A549 (cell line): ENCODE data around the gene DDIT4L. TPM values are rescaled to one million over a fixed set of nuclear protein-coding genes. Genes with fewer than 3 reads are reported as not detected.

Experiments
- ATAC-seq, 2 experiments: fragments of 200-7000 bp in 1 of 2; fragments of >200 bp in 1 of 2; cut with Nextera tagmentation in 1 of 2; cut with Tn5 transposase in 1 of 2; 3 replicates each; pipeline versions ENCODE4 v1.8.0 to v1.9.1; 2018 to 2020; ENCODE audit warnings: mild to moderate bottlenecking in 1 of 2, moderate library complexity in 1 of 2
- CTCF ChIA-PET: fragments of 300-600 bp; sonication (Branson Sonifier 250); formaldehyde crosslinking; extraction: SDS; loops from one replicate; lab custom pipeline; 2021; ENCODE audit warnings: antibody characterized with exemption, inconsistent platforms; lab: Yijun Ruan, JAX
- POLR2A ChIA-PET: fragments of 350-600 bp; formaldehyde crosslinking; extraction: SDS; loops from one replicate; lab custom pipeline; 2021; ENCODE audit warnings: antibody characterized with exemption, inconsistent platforms; lab: Yijun Ruan, JAX
- DNase-seq, 2 experiments: peaks; one replicate each; pipeline versions ENCODE4 v3.0.0 to v3.0.0-alpha.2; 2011 to 2016; ENCODE audit warnings: low read depth in 1 of 2, low spot score in 1 of 2
- FAIRE-seq: peaks from 2 replicates; lab custom pipeline; 2011; peaks lifted over from hg19 to GRCh38; lab: Jason Lieb, UNC
- H3K27ac ChIP-seq, 2 experiments: fragments of >200 bp; sonication (Bioruptor Twin); formaldehyde crosslinking; 3 replicates each; pipeline ENCODE4 v1.5.1; 2016 to 2017
- H3K4me1 ChIP-seq: fragments of >200 bp; sonication (Bioruptor Twin); formaldehyde crosslinking; 3 replicates; pipeline ENCODE4 v1.6.1; 2016
- H3K4me2 ChIP-seq: fragments of >200 bp; sonication (Bioruptor Twin); formaldehyde crosslinking; 3 replicates; pipeline ENCODE4 v1.6.1; 2016
- H3K4me3 ChIP-seq: fragments of >200 bp; sonication (Bioruptor Twin); formaldehyde crosslinking; 3 replicates; pipeline ENCODE4 v1.5.1; 2016
- H3K9me3 ChIP-seq: fragments of >200 bp; sonication (Bioruptor Twin); formaldehyde crosslinking; 3 replicates; pipeline ENCODE4 v1.6.1; 2016
- BHLHE40 ChIP-seq: IDR thresholded peaks from 2 replicates; pipeline ENCODE4 v1.6.1; 2012; ENCODE audit warnings: low read depth, low read length, inconsistent platforms
- CHD2 ChIP-seq: fragments of 150-350 bp; IDR thresholded peaks from 2 replicates; pipeline ENCODE4 v1.6.1; 2014; ENCODE audit warnings: low read length; ENCODE audit not compliant: partially characterized antibody
- ESRRA ChIP-seq: fragments of 150-350 bp; IDR thresholded peaks from 2 replicates; pipeline ENCODE4 v1.6.1; 2014; ENCODE audit warnings: mild to moderate bottlenecking, low read length, borderline replicate concordance
- FOSB ChIP-seq: fragments of 250-450 bp; sonication (Bioruptor Pico); IDR thresholded peaks from 2 replicates; pipeline ENCODE4 v1.5.0; 2020; ENCODE audit warnings: mild to moderate bottlenecking, moderate library complexity
- FOSL2 ChIP-seq, 2 experiments: fragments of 450-650 bp in 1 of 2; fragments of >200 bp in 1 of 2; sonication (Bioruptor Twin) in 1 of 2; formaldehyde crosslinking; IDR thresholded peaks; 2 replicates each; pipeline versions ENCODE4 v1.5.0 to v1.6.1; 2016 to 2020; ENCODE audit warnings: mild to moderate bottlenecking in 1 of 2, moderate library complexity in 1 of 2
- GATA3 ChIP-seq: IDR thresholded peaks from 2 replicates; pipeline ENCODE4 v1.6.1; 2012; ENCODE audit warnings: borderline replicate concordance
- HOXB13 ChIP-seq: fragments of 250-450 bp; sonication (Bioruptor Pico); IDR thresholded peaks from 2 replicates; pipeline ENCODE4 v1.5.0; 2020; ENCODE audit warnings: low read depth, mild to moderate bottlenecking, moderate library complexity
- JUN ChIP-seq, 2 experiments: fragments of >200 bp; sonication (Bioruptor Twin); formaldehyde crosslinking; IDR thresholded peaks; 2 replicates in 1 of 2; 3 replicates in 1 of 2; pipeline ENCODE4 v1.6.1; 2016 to 2017
- JUNB ChIP-seq: fragments of >200 bp; sonication (Bioruptor Twin); formaldehyde crosslinking; IDR thresholded peaks from 2 replicates; pipeline ENCODE4 v1.6.1; 2016
- KDM5A ChIP-seq: fragments of 200-600 bp; sonication (generic); IDR thresholded peaks from 2 replicates; pipeline ENCODE4 v1.6.1; 2016; ENCODE audit warnings: antibody characterized with exemption, mild to moderate bottlenecking
- NPAS2 ChIP-seq: fragments of 250-450 bp; sonication (Bioruptor Pico); IDR thresholded peaks from 2 replicates; pipeline ENCODE4 v1.8.0; 2022; ENCODE audit warnings: mild to moderate bottlenecking, moderate library complexity, borderline replicate concordance
- NR3C1 ChIP-seq: fragments of >200 bp; sonication (Bioruptor Twin); formaldehyde crosslinking; IDR thresholded peaks from 3 replicates; pipeline ENCODE4 v1.6.1; 2017
- PHF8 ChIP-seq: fragments of 200-600 bp; sonication (generic); IDR thresholded peaks from 2 replicates; pipeline ENCODE4 v1.6.1; 2016; ENCODE audit warnings: low read depth, mild to moderate bottlenecking, antibody characterized with exemption, moderate library complexity, borderline replicate concordance
- POLR2A ChIP-seq: IDR thresholded peaks from 2 replicates; pipeline ENCODE4 v1.6.1; 2012; ENCODE audit warnings: mild to moderate bottlenecking, low read length
- RAD21 ChIP-seq, 2 experiments: fragments of >200 bp in 1 of 2; sonication (Bioruptor Twin) in 1 of 2; formaldehyde crosslinking in 1 of 2; IDR thresholded peaks in 1 of 2; conservative IDR thresholded peaks in 1 of 2; 2 replicates in 1 of 2; 3 replicates in 1 of 2; pipeline ENCODE4 v1.6.1; 2012 to 2018; ENCODE audit warnings: inconsistent platforms in 1 of 2
- RNF2 ChIP-seq: fragments of 200-600 bp; sonication (generic); IDR thresholded peaks from 2 replicates; pipeline ENCODE4 v1.6.1; 2016; ENCODE audit warnings: low read depth, mild to moderate bottlenecking, antibody characterized with exemption, moderate library complexity, borderline replicate concordance
- SMC3 ChIP-seq: fragments of >200 bp; sonication (Bioruptor Twin); formaldehyde crosslinking; IDR thresholded peaks from 3 replicates; pipeline ENCODE4 v1.6.1; 2018; ENCODE audit warnings: inconsistent platforms
- TFCP2L1 ChIP-seq: fragments of 250-450 bp; sonication (Bioruptor Pico); IDR thresholded peaks from 2 replicates; pipeline ENCODE4 v1.5.0; 2021; ENCODE audit warnings: mild to moderate bottlenecking
- TP53 ChIP-seq: fragments of 250-450 bp; sonication (Bioruptor Pico); IDR thresholded peaks from 2 replicates; pipeline ENCODE4 v1.5.0; 2021; ENCODE audit warnings: mild to moderate bottlenecking, moderate library complexity
- ZC3H11A ChIP-seq: fragments of 450-650 bp; IDR thresholded peaks from 2 replicates; pipeline ENCODE4 v1.6.1; 2014; ENCODE audit warnings: antibody characterized with exemption, mild to moderate bottlenecking
- ZFP36 ChIP-seq: fragments of 450-650 bp; IDR thresholded peaks from 2 replicates; pipeline ENCODE4 v1.6.1; 2014; ENCODE audit warnings: borderline replicate concordance; ENCODE audit not compliant: partially characterized antibody
- ZSCAN20 ChIP-seq: fragments of 250-450 bp; sonication (Bioruptor Pico); IDR thresholded peaks from 2 replicates; pipeline ENCODE4 v1.8.0; 2022; ENCODE audit warnings: mild to moderate bottlenecking, moderate library complexity
- WGBS: methylation state at CpG from one replicate; pipeline ENCODE4 v1.1.6; 2017; ENCODE audit errors: missing lambda C conversion rate; 5-methylcytosine and 5-hydroxymethylcytosine counted together
- polyA plus RNA-seq, 4 experiments: library from polyadenylated mRNA; depleted of rRNA in 3 of 4; stranded (reverse); fragments of >200 nt; fragmentation: RNase III in 1 of 4; extraction: RNeasy Plus Mini Kit Qiagen cat#74134 plus additional on column Dnase treatment in 1 of 4; gene quantifications; 2 replicates in 3 of 4; 3 replicates in 1 of 4; pipeline ENCODE4 v1.2.3, GENCODE V29; 2011 to 2017
- TF ChIP-seq, protein P1 (sequence below): IDR thresholded peaks from 2 replicates; pipeline ENCODE4 v1.6.1; 2012
- TF ChIP-seq, protein P2 (sequence below): IDR thresholded peaks from 2 replicates; pipeline ENCODE4 v1.6.1; 2012
- TF ChIP-seq, protein P3 (sequence below): IDR thresholded peaks from 2 replicates; pipeline ENCODE4 v1.6.1; 2012; ENCODE audit warnings: low read depth, borderline replicate concordance
- TF ChIP-seq, protein P4 (sequence below): fragments of >200 bp; sonication (Bioruptor Twin); formaldehyde crosslinking; IDR thresholded peaks from 2 replicates; pipeline ENCODE4 v1.6.1; 2016

DDIT4L gene
- polyA plus RNA-seq, 2 of the 4 experiments (the other 2 are of a cell fraction): 0.75 to 4.0 TPM

DNA sequence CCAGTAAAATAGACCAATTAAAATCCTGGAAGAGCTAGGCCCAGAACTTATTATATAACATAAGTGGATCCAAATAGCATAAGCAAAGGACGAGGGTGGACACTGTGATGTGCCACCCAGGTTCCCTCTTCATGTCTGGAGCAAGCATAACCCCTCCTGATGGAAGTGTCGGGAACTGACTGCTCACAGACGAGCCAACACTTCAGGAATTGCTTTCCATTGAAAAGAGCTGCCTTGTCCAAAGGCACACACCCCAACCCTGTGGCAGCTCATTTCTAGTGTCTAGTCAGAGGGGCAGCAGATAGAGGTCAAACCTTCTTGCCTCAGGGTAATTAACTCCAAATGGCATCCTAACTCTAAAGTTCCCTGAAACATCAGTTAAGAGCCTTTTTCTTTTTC lies 15.3 kb downstream of the DDIT4L start:
- CTCF ChIA-PET: no interaction called here

DNA sequence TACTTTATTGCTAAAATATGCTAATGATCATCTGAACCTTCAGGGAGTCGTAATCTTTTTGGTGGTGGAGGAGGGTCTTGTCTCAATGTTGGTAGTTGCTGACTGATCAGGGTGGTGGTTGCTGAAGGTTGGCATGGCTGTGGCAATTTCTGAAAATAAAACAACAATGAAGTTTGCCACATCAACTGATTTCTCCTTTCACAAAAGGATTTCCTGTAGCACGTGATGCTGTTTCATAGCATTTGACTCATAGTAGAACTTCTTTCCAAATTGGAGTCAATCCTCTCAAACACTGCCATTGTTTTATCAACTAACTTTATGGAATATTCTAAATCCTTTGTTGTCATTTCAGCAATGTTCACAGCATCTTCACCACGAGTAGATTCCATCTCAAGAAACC lies 19.3 kb downstream of the DDIT4L start:
- no peak for TF ChIP-seq SMC3
- TF ChIP-seq, protein P1, sequence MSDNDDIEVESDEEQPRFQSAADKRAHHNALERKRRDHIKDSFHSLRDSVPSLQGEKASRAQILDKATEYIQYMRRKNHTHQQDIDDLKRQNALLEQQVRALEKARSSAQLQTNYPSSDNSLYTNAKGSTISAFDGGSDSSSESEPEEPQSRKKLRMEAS: no peak
- TF ChIP-seq, protein P2, sequence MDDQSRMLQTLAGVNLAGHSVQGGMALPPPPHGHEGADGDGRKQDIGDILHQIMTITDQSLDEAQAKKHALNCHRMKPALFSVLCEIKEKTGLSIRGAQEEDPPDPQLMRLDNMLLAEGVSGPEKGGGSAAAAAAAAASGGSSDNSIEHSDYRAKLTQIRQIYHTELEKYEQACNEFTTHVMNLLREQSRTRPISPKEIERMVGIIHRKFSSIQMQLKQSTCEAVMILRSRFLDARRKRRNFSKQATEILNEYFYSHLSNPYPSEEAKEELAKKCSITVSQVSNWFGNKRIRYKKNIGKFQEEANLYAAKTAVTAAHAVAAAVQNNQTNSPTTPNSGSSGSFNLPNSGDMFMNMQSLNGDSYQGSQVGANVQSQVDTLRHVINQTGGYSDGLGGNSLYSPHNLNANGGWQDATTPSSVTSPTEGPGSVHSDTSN: no peak
- TF ChIP-seq RNF2: no peak
- TF ChIP-seq GATA3: no peak
- TF ChIP-seq NPAS2 (CRISPR knock-in tag): no peak
- no peak for TF ChIP-seq CHD2
- no peak for TF ChIP-seq ZSCAN20
- no peak for TF ChIP-seq RAD21 (conservative IDR thresholded peaks at IDR 0.05 in 1 of 2, IDR thresholded peaks at IDR 0.05 in 1 of 2)
- TF ChIP-seq NR3C1: no peak
- TF ChIP-seq TP53 (CRISPR knock-in tag): no peak
- TF ChIP-seq FOSB: no peak
- no peak for TF ChIP-seq TFCP2L1 (CRISPR knock-in tag)
- TF ChIP-seq HOXB13 (CRISPR knock-in tag): no peak
- H3K27ac ChIP-seq: no peak overlapping the region
- no peak overlapping the region for H3K4me2 ChIP-seq
- H3K9me3 ChIP-seq: no peaks in the 10 kb centered on the region
- ChIA-PET CTCF (no interaction called here), POLR2A (no interaction called here)
- DNase-seq: no peak
- no peaks in the 10 kb centered on the region for H3K4me1 ChIP-seq
- no peak for FAIRE-seq
- no peak for ATAC-seq
- no peak overlapping the region for H3K4me3 ChIP-seq
- 44% methylated on average over 3 of the region's 3 CpGs for WGBS

More for the DNA sequence above, 15.3 kb downstream of the DDIT4L start:
- POLR2A ChIA-PET: no interaction called here
- Histone ChIP-seq H3K9me3 (no peaks in the 10 kb centered on the region), H3K4me3 (no peak overlapping the region), H3K4me2 (no peak overlapping the region), H3K27ac (no peak overlapping the region), H3K4me1 (no peaks in the 10 kb centered on the region)
- WGBS: 32% methylated on average over 3 of the region's 3 CpGs
- FAIRE-seq (no peak), DNase-seq (no peak), ATAC-seq (no peak)
- no peak for TF ChIP-seq BHLHE40
- TF ChIP-seq RNF2: no peak
- TF ChIP-seq PHF8: no peak
- no peak for TF ChIP-seq ZFP36
- TF ChIP-seq ZSCAN20: no peak
- TF ChIP-seq, protein P3, sequence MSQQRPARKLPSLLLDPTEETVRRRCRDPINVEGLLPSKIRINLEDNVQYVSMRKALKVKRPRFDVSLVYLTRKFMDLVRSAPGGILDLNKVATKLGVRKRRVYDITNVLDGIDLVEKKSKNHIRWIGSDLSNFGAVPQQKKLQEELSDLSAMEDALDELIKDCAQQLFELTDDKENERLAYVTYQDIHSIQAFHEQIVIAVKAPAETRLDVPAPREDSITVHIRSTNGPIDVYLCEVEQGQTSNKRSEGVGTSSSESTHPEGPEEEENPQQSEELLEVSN: no peak
- no peak for TF ChIP-seq ESRRA
- no peak for TF ChIP-seq FOSL2 (IDR thresholded peaks at IDR 0.05)
- no peak for TF ChIP-seq FOSL2 (CRISPR knock-in tag; IDR thresholded peaks at IDR 0.05)
- no peak for TF ChIP-seq JUN (IDR thresholded peaks at IDR 0.05)
- no peak for TF ChIP-seq JUNB
- TF ChIP-seq, protein P4, sequence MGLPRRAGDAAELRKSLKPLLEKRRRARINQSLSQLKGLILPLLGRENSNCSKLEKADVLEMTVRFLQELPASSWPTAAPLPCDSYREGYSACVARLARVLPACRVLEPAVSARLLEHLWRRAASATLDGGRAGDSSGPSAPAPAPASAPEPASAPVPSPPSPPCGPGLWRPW: no peak
- TF ChIP-seq POLR2A: no peak
- TF ChIP-seq KDM5A: no peak
- TF ChIP-seq ZC3H11A: no peak
